Stimulated activated CD4-positive, alpha-beta T cell treated with anti-CD3 and anti-CD28 coated beads, Interleukin-12 subunit alpha, Interleukin-12 subunit beta, amount 100 ng/mL, for 4 hours (primary cell): ENCODE results near the gene PRKN.
"Not testable (repeated sequence)": the region's sequence is repeated elsewhere in the genome, so short reads cannot be mapped to it uniquely, and the experiment has no call there.

ENCODE experiments used
- DNase-seq: peaks from one replicate; pipeline ENCODE4 v3.0.0-alpha.2; 2020

The PRKN gene

GRCh38 chr6:161940519-161940918, 787.0 kb downstream of the PRKN start:
- no peak for DNase-seq

- no peak for DNase-seq
These were observed 801.2 kb downstream of the PRKN start for GRCh38 chr6:161926324-161926723.

GRCh38 chr6:161924516-161925116, 803.0 kb downstream of the PRKN start:
- DNase-seq = no peak

GRCh38 chr6:161922631-161923119, 804.9 kb downstream of the PRKN start:
- DNase-seq = no peak

- DNase-seq = no peak
These were observed 805.8 kb downstream of the PRKN start for GRCh38 chr6:161921602-161922395.

- DNase-seq = no peak
These were observed 807.9 kb downstream of the PRKN start for GRCh38 chr6:161919691-161920090.

GRCh38 chr6:161918628-161919205, 808.8 kb downstream of the PRKN start:
- no peak for DNase-seq

GRCh38 chr6:161918109-161918531, 809.4 kb downstream of the PRKN start:
- DNase-seq = no peak

- no peak for DNase-seq
These were observed 809.9 kb downstream of the PRKN start for GRCh38 chr6:161917645-161918044.

GRCh38 chr6:161915456-161915964, 812.1 kb downstream of the PRKN start:
- DNase-seq = no peak

GRCh38 chr6:161908872-161909271, 818.7 kb downstream of the PRKN start:
- no peak for DNase-seq

GRCh38 chr6:161906571-161906970, 821.0 kb downstream of the PRKN start:
- DNase-seq = no peak

- DNase-seq = no peak
These were observed 823.9 kb downstream of the PRKN start for GRCh38 chr6:161903584-161904212.

- DNase-seq = no peak
These were observed 825.7 kb downstream of the PRKN start for GRCh38 chr6:161901740-161902426.

- no peak for DNase-seq
These were observed 833.1 kb downstream of the PRKN start for GRCh38 chr6:161894436-161894835.

GRCh38 chr6:161891542-161891941, 836.0 kb downstream of the PRKN start:
- DNase-seq = no peak

- DNase-seq = no peak
These were observed 836.7 kb downstream of the PRKN start for GRCh38 chr6:161890832-161891297.

GRCh38 chr6:161890133-161890831, 837.3 kb downstream of the PRKN start:
- DNase-seq = no peak

- DNase-seq = no peak
These were observed 838.2 kb downstream of the PRKN start for GRCh38 chr6:161889324-161889723.

- not testable (repeated sequence) for DNase-seq
These were observed 841.0 kb downstream of the PRKN start for GRCh38 chr6:161886545-161886944.

GRCh38 chr6:161884782-161885181, 842.8 kb downstream of the PRKN start:
- no peak for DNase-seq
